Measurements from ENCODE around the gene CTH.
A peak's percentile ranks its signal among the peaks of the same experiment; 100 is the strongest.

The CTH gene

DNA sequence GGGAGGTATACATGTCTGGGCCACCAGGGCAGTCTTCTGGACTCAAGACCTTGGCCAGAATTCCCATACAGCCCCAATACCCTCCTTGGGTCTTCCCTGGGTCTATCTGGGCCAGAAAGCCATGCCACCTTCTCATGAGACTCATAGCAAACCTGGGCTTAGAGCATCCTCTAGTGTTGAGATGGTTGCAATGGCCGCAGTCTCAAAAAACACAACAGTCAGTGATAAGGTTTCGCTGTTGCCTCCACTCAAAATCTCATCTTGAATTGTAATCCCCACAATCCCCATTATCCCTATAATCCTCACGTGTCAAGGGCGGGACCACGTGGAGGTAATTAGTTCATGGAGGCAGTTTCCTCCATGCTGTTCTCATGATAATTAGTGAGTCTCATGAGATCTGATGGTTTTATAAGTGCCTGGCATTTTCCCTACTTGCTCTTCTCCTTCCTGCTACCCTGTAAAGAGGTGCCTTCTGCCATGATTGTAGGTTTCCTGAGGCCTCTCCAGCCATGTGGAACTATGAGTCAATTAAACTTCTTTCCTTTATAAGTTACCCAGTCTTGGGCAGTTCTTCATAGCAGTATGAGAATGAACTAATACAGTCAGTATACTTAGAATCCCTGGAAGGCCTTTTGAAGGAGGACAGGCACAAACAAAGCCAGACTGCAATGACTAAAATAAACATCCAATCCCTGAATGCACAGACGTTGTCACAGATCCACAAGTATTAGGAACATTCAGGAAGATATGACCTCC lies 77.0 kb downstream of the CTH start:
- Histone ChIP-seq H3K36me3 (ENCODE audit: insufficient read depth, low read length) (no peaks in the 10 kb centered on the region), H3K4me2 (ENCODE audit: insufficient read depth, low read length) (no peak overlapping the region), H3K9me3 (ENCODE audit: insufficient read depth, low read length, severe bottlenecking) (no peaks in the 10 kb centered on the region), H3K4me3 (ENCODE audit: low read depth in 1 of 2, low read length in 2 of 2) (no peak overlapping the region), H3K79me2 (ENCODE audit: insufficient read depth, low read length) (no peaks in the 10 kb centered on the region), H3K27ac (ENCODE audit: low read length) (no peak overlapping the region), H4K20me1 (ENCODE audit: insufficient read depth, low read length) (no peaks in the 10 kb centered on the region), H3K4me1 (ENCODE audit: insufficient read depth, low read length) (no peaks in the 10 kb centered on the region), H3K9ac (ENCODE audit: low read depth, low read length) (no peak overlapping the region), H2AFZ (ENCODE audit: low read depth, low read length) (no peak overlapping the region), H3K27me3 (ENCODE audit: insufficient read depth, low read length, poor library complexity) (peaks cover 7% of the 10 kb centered on the region)
- TF ChIP-seq EZH2 (IDR thresholded peaks at IDR 0.05; ENCODE audit: borderline replicate concordance, low read depth, low read length, severe bottlenecking) = no peak
- TF ChIP-seq, protein P1, sequence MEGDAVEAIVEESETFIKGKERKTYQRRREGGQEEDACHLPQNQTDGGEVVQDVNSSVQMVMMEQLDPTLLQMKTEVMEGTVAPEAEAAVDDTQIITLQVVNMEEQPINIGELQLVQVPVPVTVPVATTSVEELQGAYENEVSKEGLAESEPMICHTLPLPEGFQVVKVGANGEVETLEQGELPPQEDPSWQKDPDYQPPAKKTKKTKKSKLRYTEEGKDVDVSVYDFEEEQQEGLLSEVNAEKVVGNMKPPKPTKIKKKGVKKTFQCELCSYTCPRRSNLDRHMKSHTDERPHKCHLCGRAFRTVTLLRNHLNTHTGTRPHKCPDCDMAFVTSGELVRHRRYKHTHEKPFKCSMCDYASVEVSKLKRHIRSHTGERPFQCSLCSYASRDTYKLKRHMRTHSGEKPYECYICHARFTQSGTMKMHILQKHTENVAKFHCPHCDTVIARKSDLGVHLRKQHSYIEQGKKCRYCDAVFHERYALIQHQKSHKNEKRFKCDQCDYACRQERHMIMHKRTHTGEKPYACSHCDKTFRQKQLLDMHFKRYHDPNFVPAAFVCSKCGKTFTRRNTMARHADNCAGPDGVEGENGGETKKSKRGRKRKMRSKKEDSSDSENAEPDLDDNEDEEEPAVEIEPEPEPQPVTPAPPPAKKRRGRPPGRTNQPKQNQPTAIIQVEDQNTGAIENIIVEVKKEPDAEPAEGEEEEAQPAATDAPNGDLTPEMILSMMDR (IDR thresholded peaks at IDR 0.05; ENCODE audit: borderline replicate concordance, extremely low read depth, low read length, poor library complexity, severe bottlenecking) = peak; percentile 63
- no peak for DNase-seq
- ATAC-seq (ENCODE audit: insufficient read depth, low read depth) = no peak

Measured in DND-41 (cell line).